Lower leg skin (tissue), 3 donors: ENCODE data around the gene TDRD1.

Experiments used
- CTCF ChIP-seq, 3 donors: fragments of 450-650 bp; IDR thresholded peaks; one replicate each; pipeline ENCODE4 v1.5.1; 2016; ENCODE audit warnings: antibody characterized with exemption in 3 of 3, mild to moderate bottlenecking in 3 of 3, moderate library complexity in 2 of 3
- POLR2A ChIP-seq, 2 donors: fragments of 450-650 bp; IDR thresholded peaks; one replicate each; pipeline ENCODE4 v1.6.1; 2016 to 2017; ENCODE audit warnings: antibody characterized with exemption in 2 of 2, mild to moderate bottlenecking in 1 of 2, moderate library complexity in 1 of 2

DNA sequence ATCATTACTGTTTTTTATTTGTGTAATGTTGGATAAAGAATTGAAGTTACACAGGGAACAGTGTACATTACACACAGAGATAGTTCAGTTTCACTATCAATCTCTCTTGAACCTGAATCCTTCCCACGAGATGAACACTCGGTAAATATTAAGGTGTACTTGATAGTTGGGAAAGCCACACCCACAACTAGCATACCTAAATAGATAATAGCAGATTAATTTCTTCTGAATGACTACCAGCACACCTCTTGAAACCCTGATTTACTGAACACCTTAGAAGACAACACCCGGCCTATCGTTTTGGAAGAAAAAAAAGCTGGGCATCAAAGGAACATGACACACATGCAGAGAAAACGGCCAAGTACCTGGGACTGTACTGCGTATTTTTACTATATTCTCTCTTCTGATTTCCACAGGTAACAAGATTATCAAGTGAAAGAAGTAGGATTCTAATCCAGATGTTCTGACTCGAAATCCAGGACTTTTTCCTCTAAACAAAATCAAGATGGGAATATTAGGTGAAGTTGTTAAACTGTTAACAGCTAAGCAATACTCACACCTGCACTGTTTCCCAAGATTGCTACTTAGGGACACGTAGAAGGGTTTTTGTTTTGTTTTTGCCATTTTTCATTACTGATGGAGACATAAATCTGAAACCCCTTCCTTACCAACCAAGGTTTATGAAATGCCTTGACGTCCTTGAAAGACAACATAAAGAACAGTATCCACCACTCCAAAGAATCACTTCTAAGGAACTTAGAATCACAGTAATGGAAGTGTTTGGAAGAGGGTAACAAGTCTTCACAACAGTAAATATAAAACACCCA is 6.2 kb upstream of the TDRD1 start:
- TF ChIP-seq CTCF (IDR thresholded peaks at IDR 0.05) (no peak), POLR2A (IDR thresholded peaks at IDR 0.05) (no peak)
